GM21526 (cell line): ENCODE measurements around the gene OR4K17.
"Not testable (repeated sequence)": the region's sequence is repeated elsewhere in the genome, so short reads cannot be mapped to it uniquely, and the experiment has no call there.

Experiments used
- ATAC-seq: cut with Tn5 transposase; IDR thresholded peaks from one replicate; pipeline ENCODE4 v1.9.1; 2021; ENCODE audit warnings: moderate library complexity; ENCODE audit not compliant: unreplicated experiment, low FRiP score

The OR4K17 gene, protein sequence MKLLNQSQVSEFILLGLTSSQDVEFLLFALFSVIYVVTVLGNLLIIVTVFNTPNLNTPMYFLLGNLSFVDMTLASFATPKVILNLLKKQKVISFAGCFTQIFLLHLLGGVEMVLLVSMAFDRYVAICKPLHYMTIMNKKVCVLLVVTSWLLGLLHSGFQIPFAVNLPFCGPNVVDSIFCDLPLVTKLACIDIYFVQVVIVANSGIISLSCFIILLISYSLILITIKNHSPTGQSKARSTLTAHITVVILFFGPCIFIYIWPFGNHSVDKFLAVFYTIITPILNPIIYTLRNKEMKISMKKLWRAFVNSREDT

DNA sequence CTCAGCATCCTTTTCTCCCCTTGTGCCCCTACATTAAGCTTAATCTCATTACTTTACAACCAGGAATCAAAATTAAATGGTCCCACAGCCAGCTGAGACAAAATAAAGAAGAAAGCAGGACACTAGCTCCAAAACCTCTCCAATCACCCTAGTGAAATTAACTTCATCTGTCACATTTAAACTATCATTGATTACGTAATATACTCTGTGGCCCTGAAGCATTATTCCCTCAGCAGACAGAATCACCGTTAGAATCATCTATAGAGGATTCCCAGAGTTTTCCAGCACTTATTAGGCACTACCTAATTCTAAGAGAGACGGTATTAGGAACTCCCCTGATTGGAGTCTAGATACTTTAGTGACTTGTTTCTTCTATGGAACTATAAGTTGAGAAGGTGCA is at the start of gene OR4K17:
OR4K17 (plus strand) TSS at position 302 of the 400 bp plus-strand sequence. CDS start 6,761 bp downstream, outside the sequence.
- no peak for ATAC-seq

DNA sequence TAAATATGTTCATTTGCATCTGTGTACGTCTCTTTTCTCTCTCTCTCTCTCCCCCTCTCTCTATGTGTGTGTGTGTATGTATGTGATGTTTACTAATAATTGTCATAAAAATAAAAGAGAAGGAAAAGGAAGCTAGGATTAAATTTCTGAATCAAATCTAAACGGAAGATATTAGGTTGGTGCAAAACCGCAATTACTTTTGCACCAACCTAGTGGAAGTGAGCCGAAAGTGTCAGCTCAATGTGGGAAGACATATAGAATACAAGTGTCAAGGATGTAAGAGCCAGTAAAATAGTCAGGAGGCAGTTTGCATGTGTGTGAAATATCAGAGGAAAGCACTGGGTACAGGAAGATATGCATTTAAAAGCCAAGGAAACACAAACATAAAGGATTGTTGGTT is 18.5 kb upstream of the OR4K17 start:
- no peak for ATAC-seq

DNA sequence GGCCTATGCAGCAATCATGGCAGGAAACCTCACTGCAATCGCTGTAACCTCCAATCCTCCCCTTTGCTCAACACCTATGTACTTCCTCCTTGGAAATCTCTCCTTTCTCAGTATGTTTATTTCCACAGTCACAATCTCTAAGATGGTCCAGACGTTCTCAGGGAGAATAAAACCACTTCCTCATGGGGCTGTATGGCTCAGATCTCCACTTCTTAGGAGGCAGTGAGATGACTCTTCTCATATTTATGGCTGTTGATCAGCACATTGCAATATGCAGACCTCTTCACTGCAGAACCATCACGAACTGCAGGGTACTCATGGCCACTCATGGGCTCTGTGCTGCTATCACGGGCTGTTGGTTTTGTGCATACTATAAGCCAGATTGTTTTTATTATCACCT is 17.1 kb upstream of the OR4K17 start:
- no peak for ATAC-seq

DNA sequence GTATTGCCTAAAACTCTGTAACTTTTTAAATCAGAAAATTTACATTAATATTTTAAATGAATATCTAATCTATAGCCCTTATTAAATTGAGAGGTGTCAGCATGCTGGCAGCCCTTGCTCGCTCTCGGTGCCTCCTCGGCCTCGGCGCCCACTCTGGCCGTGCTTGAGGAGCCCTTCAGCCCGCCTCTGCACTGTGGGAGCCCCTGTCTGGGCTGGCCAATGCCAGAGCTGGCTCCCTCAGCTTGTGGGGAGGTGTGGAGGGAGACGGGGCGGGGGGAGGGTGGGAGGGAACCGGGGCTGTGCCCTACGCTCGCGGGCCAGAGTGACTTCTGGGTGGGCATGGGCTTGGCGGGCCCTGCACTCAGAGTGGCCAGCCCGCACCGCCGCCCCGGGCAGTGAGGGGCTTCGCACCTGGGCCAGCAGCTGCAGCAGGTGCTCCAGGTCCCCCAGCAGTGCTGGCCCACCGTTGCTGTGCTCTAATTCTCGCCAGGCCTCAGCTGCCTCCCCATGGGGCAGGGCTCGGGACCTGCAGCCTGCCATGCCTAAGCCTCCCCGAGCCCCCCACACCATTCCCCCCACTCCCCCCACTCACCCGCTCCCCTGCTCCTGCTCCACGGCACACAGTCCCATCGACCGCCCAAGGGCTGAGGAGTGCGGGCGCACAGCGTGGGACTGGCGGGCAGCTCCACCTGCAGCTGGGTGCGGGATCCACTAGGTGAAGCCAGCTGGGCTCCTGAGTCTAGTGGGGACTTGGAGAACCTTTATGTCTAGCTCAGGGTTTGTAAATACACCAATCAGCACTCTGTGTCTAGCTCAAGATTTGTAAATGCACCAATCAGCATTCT is 11.4 kb upstream of the OR4K17 start:
- ATAC-seq: not testable (repeated sequence)

DNA sequence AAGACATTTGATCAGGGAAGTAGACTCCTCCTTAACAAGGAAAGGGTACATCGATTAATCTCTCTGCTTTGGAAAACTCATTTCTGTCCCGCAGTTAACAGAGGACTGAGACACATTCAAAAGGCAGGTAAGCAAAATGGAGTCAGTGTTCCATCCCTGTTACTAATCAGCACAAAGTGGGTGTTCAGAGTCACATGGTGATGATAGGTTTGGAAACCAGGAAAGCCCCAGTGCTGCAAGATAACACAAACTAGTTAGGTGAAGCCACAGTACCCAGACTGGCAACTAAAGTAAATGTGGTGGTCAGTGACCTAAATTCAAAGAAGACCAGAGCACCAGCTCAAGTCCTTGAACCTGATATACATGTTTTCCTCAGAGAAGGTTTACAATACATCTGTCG is 1.8 kb downstream of the OR4K17 start:
- ATAC-seq: no peak

DNA sequence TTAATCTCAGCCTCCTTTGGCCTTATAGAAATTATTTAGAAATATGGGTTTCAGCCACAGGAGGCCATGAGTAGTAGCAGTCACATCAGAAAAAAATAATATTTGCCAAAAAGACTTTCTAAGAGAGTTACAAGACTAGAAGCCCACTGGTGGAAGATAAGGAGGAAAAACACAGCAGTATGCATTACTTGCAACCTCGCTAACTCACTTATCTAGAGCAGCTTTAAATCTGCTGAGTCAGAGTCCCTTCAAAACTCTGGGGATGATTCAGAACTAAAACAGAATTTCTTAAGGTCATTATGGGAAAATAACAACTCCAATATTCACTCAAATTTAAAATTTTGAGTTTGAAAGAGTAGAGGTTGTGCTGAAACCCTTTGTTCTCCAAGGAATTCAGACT is 6.2 kb downstream of the OR4K17 start:
- ATAC-seq: no peak

DNA sequence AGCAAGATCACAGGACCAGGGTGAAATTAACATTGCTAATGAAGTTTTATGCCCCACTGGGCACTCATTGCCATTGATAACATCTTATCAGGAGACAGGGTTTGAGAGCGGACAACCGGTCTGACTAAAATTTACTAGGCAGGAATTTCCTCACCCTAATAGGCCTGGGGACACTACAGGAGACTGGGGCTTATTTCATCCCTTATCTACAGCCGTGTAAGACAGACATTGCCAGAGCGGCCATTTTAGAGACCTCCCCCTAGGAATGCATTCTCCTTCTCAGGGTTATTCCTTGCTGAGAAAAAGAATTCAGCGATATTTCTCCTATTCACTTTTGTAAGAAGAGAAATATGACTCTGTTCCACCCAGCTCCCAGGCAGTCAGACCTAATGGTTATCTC is 8.3 kb downstream of the OR4K17 start:
- ATAC-seq: no peak

DNA sequence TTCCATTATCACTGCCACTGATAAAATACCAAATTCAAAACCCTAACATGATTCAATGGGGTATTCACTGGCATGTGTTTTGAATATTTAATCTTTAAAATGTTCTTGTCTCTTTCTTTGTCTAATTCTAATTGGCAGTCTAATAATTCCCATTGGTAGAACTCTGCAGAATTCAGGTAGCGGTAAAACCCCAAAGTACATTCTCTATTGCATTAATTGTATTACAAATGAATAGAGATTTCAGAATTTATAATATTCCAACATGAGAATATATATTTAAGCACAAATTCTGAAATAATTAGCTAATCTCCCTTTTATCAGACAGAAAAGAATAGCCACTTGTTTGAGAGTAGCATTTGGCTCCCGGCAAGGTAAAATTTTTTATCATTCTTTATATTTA is 28.0 kb downstream of the OR4K17 start, which contains the start of gene OR4N5:
OR4N5 (plus strand) TSS at position 301 of the 400 bp plus-strand sequence. CDS start 4,916 bp downstream, outside the sequence.
- ATAC-seq: no peak

DNA sequence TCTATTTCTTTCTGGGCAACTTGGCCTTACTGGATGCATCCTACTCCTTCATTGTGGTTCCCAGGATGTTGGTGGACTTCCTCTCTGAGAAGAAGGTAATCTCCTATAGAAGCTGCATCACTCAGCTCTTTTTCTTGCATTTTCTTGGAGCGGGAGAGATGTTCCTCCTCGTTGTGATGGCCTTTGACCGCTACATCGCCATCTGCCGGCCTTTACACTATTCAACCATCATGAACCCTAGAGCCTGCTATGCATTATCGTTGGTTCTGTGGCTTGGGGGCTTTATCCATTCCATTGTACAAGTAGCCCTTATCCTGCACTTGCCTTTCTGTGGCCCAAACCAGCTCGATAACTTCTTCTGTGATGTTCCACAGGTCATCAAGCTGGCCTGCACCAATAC is 33.4 kb downstream of the OR4K17 start:
- no peak for ATAC-seq

DNA sequence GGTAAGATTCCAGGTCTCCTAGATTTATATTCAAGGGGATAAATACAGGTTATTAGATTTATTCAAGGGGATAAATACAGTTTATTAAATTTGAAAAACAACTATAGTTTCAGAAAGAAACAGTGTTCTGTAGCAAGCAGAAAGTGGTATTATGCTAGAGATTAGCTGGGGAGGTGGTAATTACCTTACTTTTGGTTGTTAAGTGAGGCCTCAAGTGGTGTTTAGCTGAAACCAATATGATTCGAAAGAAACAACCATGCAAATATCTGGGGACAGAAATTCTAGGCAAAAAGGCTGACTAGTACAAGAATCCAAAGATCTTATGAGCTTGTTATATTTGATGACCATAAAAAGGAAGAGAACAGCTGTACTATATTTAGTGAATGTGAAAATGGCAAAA is 34.3 kb downstream of the OR4K17 start:
- no peak for ATAC-seq

DNA sequence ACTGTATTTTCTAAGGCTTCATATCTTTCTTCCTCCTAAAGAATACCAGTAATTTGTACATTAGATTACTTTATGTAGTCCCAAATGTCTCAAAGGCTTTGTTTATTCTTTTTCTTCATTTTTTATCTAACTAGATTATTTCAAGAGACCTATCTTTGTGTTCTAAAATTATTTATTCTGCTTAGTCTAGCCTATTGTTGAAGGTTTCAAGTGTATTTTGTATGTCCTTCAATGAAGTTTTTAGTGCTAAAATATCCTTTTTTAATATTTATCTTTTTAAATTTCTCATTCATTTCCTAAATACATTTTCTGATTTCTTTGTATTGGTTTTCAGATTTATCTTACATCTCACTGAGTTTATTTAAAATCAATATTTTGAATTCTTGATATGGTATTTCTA is 53.9 kb downstream of the OR4K17 start:
- ATAC-seq: no peak

DNA sequence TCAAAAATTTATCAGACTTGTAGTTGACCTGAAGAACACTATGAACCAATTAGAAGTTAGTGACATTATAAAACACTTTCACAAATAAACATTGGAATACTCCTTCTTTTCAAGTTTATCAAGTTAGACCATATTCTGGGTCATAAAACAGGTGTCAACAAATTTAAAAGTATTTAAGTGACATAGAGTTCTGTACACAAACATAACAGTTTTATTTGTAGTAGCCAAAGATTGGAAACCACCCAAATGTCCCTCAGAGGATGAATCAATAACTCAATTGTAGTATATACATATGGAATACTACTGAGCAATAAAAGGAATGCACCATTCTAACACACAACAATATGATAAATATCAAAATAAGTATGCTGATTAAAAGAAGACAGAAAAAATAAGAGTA is 56.6 kb downstream of the OR4K17 start:
- no peak for ATAC-seq

DNA sequence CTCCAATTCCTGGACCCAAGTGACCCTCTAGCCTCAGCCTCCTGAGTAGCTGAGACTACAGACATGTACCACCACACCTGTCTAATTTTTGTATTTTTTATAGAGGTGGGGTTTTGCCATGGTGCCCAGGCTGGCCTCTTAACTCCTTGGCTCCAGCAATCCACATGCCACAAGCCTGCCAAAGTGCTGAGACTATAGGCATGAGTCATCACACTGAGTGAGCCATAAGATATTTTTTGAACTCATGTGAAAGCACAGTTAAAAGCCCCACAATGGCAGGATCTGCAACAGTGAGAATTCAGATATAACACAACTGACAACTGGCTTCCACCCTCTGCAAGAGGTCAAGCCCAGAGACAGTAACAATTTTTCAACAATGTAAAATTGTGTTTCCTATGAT is 59.3 kb downstream of the OR4K17 start:
- not testable (repeated sequence) for ATAC-seq
